ENCODE data around the gene INPP5D.
"Not testable (repeated sequence)": the region's sequence is repeated elsewhere in the genome, so short reads cannot be mapped to it uniquely, and the experiment has no call there.

Gene INPP5D

GRCh38 chr2:233197022-233197421 is 136.9 kb downstream of the INPP5D start:
- Histone ChIP-seq H3K27me3 (ENCODE audit: insufficient read depth, low read depth, severe bottlenecking) (no peaks in the 10 kb centered on the region), H3K27ac (no peak overlapping the region), H3K36me3 (no peaks in the 10 kb centered on the region), H3K4me3 (ENCODE audit: low read depth, low read length) (no peak overlapping the region), H3K9me3 (ENCODE audit: severe bottlenecking) (no peaks in the 10 kb centered on the region)
- no peak for DNase-seq
- TF ChIP-seq CTCF (IDR thresholded peaks at IDR 0.05; ENCODE audit: low read depth, low read length) = no peak

- no peak for TF ChIP-seq CTCF (IDR thresholded peaks at IDR 0.05; ENCODE audit: low read depth, low read length)
- Histone ChIP-seq H3K27ac (no peak overlapping the region), H3K4me3 (ENCODE audit: low read depth, low read length) (no peak overlapping the region), H3K36me3 (no peaks in the 10 kb centered on the region; the same call in 1 of the 2 replicates), H3K27me3 (ENCODE audit: insufficient read depth, low read depth, severe bottlenecking) (no peaks in the 10 kb centered on the region), H3K9me3 (ENCODE audit: severe bottlenecking) (no peaks in the 10 kb centered on the region)
- DNase-seq = no peak
Observed at GRCh38 chr2:233198026-233198425, 137.9 kb downstream of the INPP5D start.

GRCh38 chr2:233199870-233200269 is 139.7 kb downstream of the INPP5D start:
- Histone ChIP-seq H3K27ac (no peak overlapping the region), H3K36me3 (no peaks in the 10 kb centered on the region; the same call in 1 of the 2 replicates), H3K9me3 (ENCODE audit: severe bottlenecking) (no peaks in the 10 kb centered on the region), H3K4me3 (ENCODE audit: low read depth, low read length) (no peak overlapping the region), H3K27me3 (ENCODE audit: insufficient read depth, low read depth, severe bottlenecking) (no peaks in the 10 kb centered on the region)
- no peak for DNase-seq
- no peak for TF ChIP-seq CTCF (IDR thresholded peaks at IDR 0.05; ENCODE audit: low read depth, low read length)

GRCh38 chr2:233200790-233201189 is 140.6 kb downstream of the INPP5D start:
- H3K4me3 ChIP-seq (ENCODE audit: low read depth, low read length); H3K9me3 ChIP-seq (ENCODE audit: severe bottlenecking); H3K27ac ChIP-seq; H3K27me3 ChIP-seq (ENCODE audit: insufficient read depth, low read depth, severe bottlenecking); DNase-seq; H3K36me3 ChIP-seq: not testable (repeated sequence)

GRCh38 chr2:233201258-233202013 is 141.3 kb downstream of the INPP5D start:
- Histone ChIP-seq H3K27me3 (ENCODE audit: insufficient read depth, low read depth, severe bottlenecking) (no peaks in the 10 kb centered on the region), H3K4me3 (ENCODE audit: low read depth, low read length) (no peak overlapping the region), H3K27ac (no peak overlapping the region), H3K9me3 (ENCODE audit: severe bottlenecking) (no peaks in the 10 kb centered on the region), H3K36me3 (no peaks in the 10 kb centered on the region; the same call in 1 of the 2 replicates)
- no peak for TF ChIP-seq CTCF (IDR thresholded peaks at IDR 0.05; ENCODE audit: low read depth, low read length)
- no peak for DNase-seq

DNA sequence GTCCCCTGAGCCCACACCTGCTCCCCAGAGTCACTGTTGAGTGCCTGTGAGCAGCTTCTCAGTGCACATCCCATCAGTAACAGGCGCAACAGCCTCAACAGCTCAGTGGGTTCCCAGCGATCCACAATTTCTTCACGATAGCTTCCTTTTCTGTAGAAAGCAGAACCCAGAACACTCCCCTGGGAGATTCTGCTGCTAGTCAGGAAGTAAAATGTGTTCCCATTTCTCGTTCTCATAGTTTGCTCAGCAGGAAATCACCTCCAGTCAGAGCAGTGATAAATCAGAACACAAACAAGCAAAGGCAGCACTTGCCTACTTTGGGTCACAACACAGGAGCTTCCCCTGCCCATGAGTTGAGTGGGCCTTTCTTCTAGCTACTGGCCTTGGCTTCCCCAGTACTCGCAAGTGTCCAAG is 142.4 kb downstream of the INPP5D start:
- no peak overlapping the region for H3K4me3 ChIP-seq (ENCODE audit: low read depth, low read length)
- H3K27ac ChIP-seq = no peak overlapping the region
- H3K36me3 ChIP-seq = no peaks in the 10 kb centered on the region; the same call in 1 of the 2 replicates
- H3K9me3 ChIP-seq (ENCODE audit: severe bottlenecking) = no peaks in the 10 kb centered on the region
- no peak for TF ChIP-seq CTCF (IDR thresholded peaks at IDR 0.05; ENCODE audit: low read depth, low read length)
- H3K27me3 ChIP-seq (ENCODE audit: insufficient read depth, low read depth, severe bottlenecking) = no peaks in the 10 kb centered on the region
- no peak for DNase-seq

All from WERI-Rb-1 (cell line).